NCI-H1105 (cell line): ENCODE measurements around the gene TFPI2.

Experiments
- DNase-seq: peaks from one replicate; lab custom pipeline; 2025; lab: John Stamatoyannopoulos, UW

Gene TFPI2

GRCh38 chr7:93858857-93859256, 31.7 kb downstream of the TFPI2 start:
- no peak for DNase-seq

- no peak for DNase-seq
Observed at GRCh38 chr7:93856323-93856722, 34.2 kb downstream of the TFPI2 start.

- no peak for DNase-seq
Observed at GRCh38 chr7:93855797-93856196, 34.8 kb downstream of the TFPI2 start.

DNA sequence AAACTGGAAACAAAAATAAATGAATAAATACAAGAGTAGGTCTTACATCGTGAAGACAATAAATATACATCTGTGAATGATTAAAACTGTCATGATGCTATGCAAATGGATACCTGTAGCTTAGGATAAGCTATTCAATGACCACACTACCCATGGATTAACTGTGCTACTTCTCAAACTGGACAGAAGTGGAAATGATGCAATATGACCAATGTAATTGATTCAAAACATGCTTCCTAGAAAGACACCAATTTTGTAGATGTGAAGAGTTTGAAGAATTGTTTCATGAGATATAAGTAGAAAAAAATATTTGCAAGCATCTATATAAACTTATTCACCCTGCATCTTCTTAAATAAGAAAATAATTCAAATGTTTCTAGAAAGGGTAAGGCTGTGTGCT, 36.1 kb downstream of the TFPI2 start:
- no peak for DNase-seq

- DNase-seq, result no peak
Observed at GRCh38 chr7:93851536-93851935, 39.0 kb downstream of the TFPI2 start.

DNA sequence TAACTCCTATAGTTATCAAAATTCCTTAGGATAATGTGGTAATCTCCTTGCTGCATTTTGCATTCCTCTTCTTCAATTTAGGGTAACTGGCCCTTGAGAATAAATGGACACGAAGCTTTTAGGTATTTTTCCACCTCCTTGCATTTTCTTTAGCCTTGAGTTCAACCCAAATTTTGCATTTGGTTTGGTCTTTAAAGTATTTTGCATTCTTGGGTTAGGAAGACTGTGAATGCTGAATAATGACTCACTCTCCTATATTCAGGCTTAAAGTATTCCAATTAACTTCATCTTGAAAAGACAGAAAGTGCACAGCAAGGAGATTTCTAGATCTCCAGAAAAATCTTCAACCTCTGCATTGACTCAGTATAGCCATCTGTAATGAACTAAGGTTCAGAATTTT, 47.3 kb downstream of the TFPI2 start:
- no peak for DNase-seq

- no peak for DNase-seq
Observed at GRCh38 chr7:93838966-93839365, 51.6 kb downstream of the TFPI2 start.

DNA sequence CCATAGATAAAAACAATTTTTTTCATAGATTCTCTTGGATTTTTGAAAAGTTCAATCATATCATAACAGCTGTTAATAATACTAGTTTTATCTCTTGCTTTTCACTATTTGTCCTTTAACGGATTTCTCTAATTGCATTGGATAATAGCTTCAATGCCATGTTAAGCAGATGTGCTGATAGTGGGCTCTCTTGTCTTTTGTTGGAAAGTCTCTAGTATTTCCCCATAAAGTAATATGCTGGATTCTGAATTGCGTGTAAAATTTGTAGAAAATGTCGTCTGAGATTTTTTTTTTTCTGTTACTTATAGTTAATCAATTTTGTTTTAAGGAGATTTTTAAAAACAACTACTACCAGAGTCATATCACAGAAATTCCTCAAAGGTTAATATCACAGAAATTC, 53.3 kb downstream of the TFPI2 start:
- DNase-seq, result no peak

- no peak for DNase-seq
Observed at GRCh38 chr7:93836116-93836515, 54.4 kb downstream of the TFPI2 start.

GRCh38 chr7:93835702-93836101, 54.9 kb downstream of the TFPI2 start:
- DNase-seq, result no peak
